NCI-H446 treated with DMSO at 0.1 percent for 48 hours (cell line): Measurements from ENCODE around the gene RC3H2.
"Not testable (repeated sequence)": the region's sequence is repeated elsewhere in the genome, so short reads cannot be mapped to it uniquely, and the experiment has no call there.

Experiments used
- DNase-seq: peaks from one replicate; lab custom pipeline; 2025; lab: John Stamatoyannopoulos, UW

Gene RC3H2

GRCh38 chr9:122846371-122846940 lies 58.7 kb downstream of the RC3H2 start:
- no peak for DNase-seq

- no peak for DNase-seq
These were observed 60.0 kb downstream of the RC3H2 start for GRCh38 chr9:122845116-122845515.

GRCh38 chr9:122844137-122844536 lies 61.0 kb downstream of the RC3H2 start:
- DNase-seq: no peak

GRCh38 chr9:122841501-122841900 lies 63.7 kb downstream of the RC3H2 start:
- DNase-seq: no peak

- DNase-seq: not testable (repeated sequence)
These were observed 66.7 kb downstream of the RC3H2 start for GRCh38 chr9:122838441-122838840.

- no peak for DNase-seq
These were observed 67.8 kb downstream of the RC3H2 start for GRCh38 chr9:122837266-122837850.

GRCh38 chr9:122835313-122835731 lies 69.8 kb downstream of the RC3H2 start:
- no peak for DNase-seq

- no peak for DNase-seq
These were observed 73.0 kb downstream of the RC3H2 start for GRCh38 chr9:122832194-122832593.

GRCh38 chr9:122828965-122829284 lies 76.2 kb downstream of the RC3H2 start:
- DNase-seq: not testable (repeated sequence)

- DNase-seq: no peak
These were observed 77.4 kb downstream of the RC3H2 start for GRCh38 chr9:122827761-122828093.

- DNase-seq: no peak
These were observed 82.2 kb downstream of the RC3H2 start for GRCh38 chr9:122822938-122823337.

- DNase-seq: no peak
These were observed 83.1 kb downstream of the RC3H2 start for GRCh38 chr9:122822056-122822455.

- DNase-seq: no peak
These were observed 83.7 kb downstream of the RC3H2 start for GRCh38 chr9:122821278-122821943.

GRCh38 chr9:122820490-122820845 lies 84.7 kb downstream of the RC3H2 start:
- DNase-seq: no peak

GRCh38 chr9:122819791-122820489 lies 85.2 kb downstream of the RC3H2 start:
- DNase-seq: no peak

- no peak for DNase-seq
These were observed 85.8 kb downstream of the RC3H2 start for GRCh38 chr9:122819326-122819725.

- no peak for DNase-seq
These were observed 88.8 kb downstream of the RC3H2 start for GRCh38 chr9:122816163-122816867.

GRCh38 chr9:122815544-122815943 lies 89.6 kb downstream of the RC3H2 start:
- no peak for DNase-seq

- DNase-seq: no peak
These were observed 90.6 kb downstream of the RC3H2 start for GRCh38 chr9:122814545-122814944.

- no peak for DNase-seq
These were observed 92.4 kb downstream of the RC3H2 start for GRCh38 chr9:122812736-122813135.

- no peak for DNase-seq
These were observed 94.7 kb downstream of the RC3H2 start for GRCh38 chr9:122810306-122810946.

- not testable (repeated sequence) for DNase-seq
These were observed 95.9 kb downstream of the RC3H2 start for GRCh38 chr9:122809261-122809660.
